Endodermal cell (in vitro differentiated cells): ENCODE data around the gene DQX1. TPM values are rescaled to one million over a fixed set of nuclear protein-coding genes. Genes with fewer than 3 reads are reported as not detected.

Experiments
- DNase-seq: peaks from one replicate; pipeline ENCODE4 v3.0.0-alpha.2; 2017
- H3K27ac ChIP-seq: 2 replicates; pipeline ENCODE4 v1.5.1; 2013; ENCODE audit warnings: mild to moderate bottlenecking, low read depth, low read length, moderate library complexity
- H3K27me3 ChIP-seq: 2 replicates; pipeline ENCODE4 v1.6.1; 2013; ENCODE audit warnings: mild to moderate bottlenecking, low read length, moderate library complexity; ENCODE audit not compliant: insufficient read depth, control insufficient read depth, poor library complexity, severe bottlenecking
- H3K36me3 ChIP-seq: 2 replicates; pipeline ENCODE4 v1.7.0; 2013; ENCODE audit warnings: mild to moderate bottlenecking, low read length, moderate library complexity; ENCODE audit not compliant: control insufficient read depth, insufficient read depth
- H3K4me1 ChIP-seq: one replicate; pipeline ENCODE4 v1.7.0; 2013; ENCODE audit warnings: low read length; ENCODE audit not compliant: control insufficient read depth, insufficient read depth
- H3K4me3 ChIP-seq: 2 replicates; pipeline ENCODE4 v1.5.1; 2013; ENCODE audit warnings: mild to moderate bottlenecking, low read length, moderate library complexity
- H3K9ac ChIP-seq: 2 replicates; pipeline ENCODE4 v1.6.1; 2013; ENCODE audit warnings: mild to moderate bottlenecking, low read length, moderate library complexity; ENCODE audit not compliant: poor library complexity, severe bottlenecking; ENCODE audit errors: extremely low read depth
- H3K9me3 ChIP-seq: 2 replicates; pipeline ENCODE4 v1.6.1; 2013; ENCODE audit warnings: mild to moderate bottlenecking, low read length, moderate library complexity; ENCODE audit not compliant: control insufficient read depth
- H3K27ac Mint-ChIP-seq: 2 replicates; pipeline ENCODE4 v1.8.0; 2020; ENCODE audit warnings: mixed read lengths
- H3K27me3 Mint-ChIP-seq: 2 replicates; pipeline ENCODE4 v1.8.0; 2021; ENCODE audit warnings: mild to moderate bottlenecking, mixed read lengths; ENCODE audit not compliant: insufficient read depth
- H3K36me3 Mint-ChIP-seq: 2 replicates; pipeline ENCODE4 v1.8.0; 2020; ENCODE audit warnings: low read depth, mixed read lengths
- H3K4me1 Mint-ChIP-seq: 2 replicates; pipeline ENCODE4 v1.8.0; 2020; ENCODE audit warnings: mixed read lengths
- H3K4me3 Mint-ChIP-seq: 2 replicates; pipeline ENCODE4 v1.8.0; 2020; ENCODE audit warnings: mild to moderate bottlenecking, moderate library complexity, mixed read lengths
- H3K9me3 Mint-ChIP-seq: 2 replicates; pipeline ENCODE4 v1.8.0; 2020; ENCODE audit warnings: mild to moderate bottlenecking, mixed read lengths
- CTCF ChIP-seq: fragments of 200-600 bp; sonication (generic); conservative IDR thresholded peaks from 2 replicates; pipeline ENCODE4 v1.5.0; 2021; ENCODE audit warnings: antibody characterized with exemption, mild to moderate bottlenecking
- WGBS, 2 experiments: methylation state at CpG; one replicate each; pipeline versions ENCODE4 v1.1.5 to v1.1.7; 2013; ENCODE audit warnings: missing lambda C conversion rate in 2 of 2, mixed read lengths in 1 of 2; ENCODE audit not compliant: insufficient coverage in 1 of 2, insufficient read length in 1 of 2; 5-methylcytosine and 5-hydroxymethylcytosine counted together
- total RNA-seq, 2 donors: library from RNA; stranded (reverse); fragmentation: NEBNext Ultra II Directional in 1 of 2; extraction: Animal tissue kit (Norgen Biotek cat#: 25700) in 1 of 2; gene quantifications; 2 replicates in 1 of 2; 3 replicates in 1 of 2; pipeline ENCODE4 v1.2.1, GENCODE V29; 2021

DQX1 gene
- total RNA-seq, 2 donors from 2014 or later = 0.93 to 1.1 TPM

DNA sequence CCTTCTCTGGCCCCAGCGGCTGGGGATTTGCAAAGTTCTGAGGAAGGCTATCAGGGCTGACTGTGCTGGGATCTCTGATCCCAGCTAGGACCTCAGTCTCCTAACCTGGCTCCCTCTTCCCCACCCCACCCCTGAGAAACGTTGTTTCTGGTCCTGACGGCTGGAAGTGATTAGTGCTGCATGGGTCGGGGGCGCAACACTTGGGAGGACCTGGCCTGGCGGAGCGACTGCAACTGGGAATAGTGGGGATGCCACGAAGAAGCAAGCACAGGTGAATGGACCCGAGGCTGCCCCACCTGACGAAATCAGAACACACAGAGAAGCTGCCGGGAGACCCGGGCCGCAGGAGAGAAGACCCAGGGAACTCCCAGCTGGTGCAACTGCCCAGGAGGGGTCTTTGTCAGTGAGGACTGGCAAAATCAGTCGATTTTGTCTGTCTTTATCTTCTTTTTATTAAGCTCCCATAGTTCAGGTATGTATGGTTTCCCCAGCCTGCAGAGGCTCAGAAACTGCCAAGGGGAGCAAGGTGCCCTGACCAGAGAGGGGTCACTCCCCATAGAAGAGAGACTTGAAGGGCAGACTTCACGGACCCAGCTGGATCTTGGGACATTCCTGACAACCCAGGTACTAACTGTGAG is 26.0 kb downstream of the DQX1 start:
- peak; percentile 50 for DNase-seq
- peaks cover 96% of the 10 kb centered on the region for H3K27me3 ChIP-seq

GRCh38 chr2:74499267-74499939 is 26.6 kb downstream of the DQX1 start, which contains the start of gene LBX2:
Gene LBX2 (minus strand): TSS chr2:74499603. CDS start chr2:74499537, 66 bp downstream.
- WGBS, 2 experiments = 0 to 3% methylated on average over 24 to 65 of the region's 65 CpGs
- H3K9me3 Mint-ChIP-seq = no peaks in the 10 kb centered on the region
- H3K4me1 Mint-ChIP-seq = peaks cover 32% of the 10 kb centered on the region
- Histone ChIP-seq H3K36me3 (peaks cover under 1% of the 10 kb centered on the region), H3K27ac (no peak within 1 kb of the TSS), H3K4me3 (peak within 1 kb of the TSS; percentile 75), H3K27me3 (peaks cover 89% of the 10 kb centered on the region), H3K9me3 (no peaks in the 10 kb centered on the region), H3K9ac (peak within 1 kb of the TSS; percentile 12), H3K4me1 (no peaks in the 10 kb centered on the region)
- peak within 1 kb of the TSS; percentile 51 for H3K4me3 Mint-ChIP-seq
- DNase-seq = peak; percentile 84
- peaks cover 95% of the 10 kb centered on the region for H3K27me3 Mint-ChIP-seq
- H3K27ac Mint-ChIP-seq = no peak within 1 kb of the TSS
- H3K36me3 Mint-ChIP-seq = peaks cover 3% of the 10 kb centered on the region
- no peak for TF ChIP-seq CTCF

More for the DNA sequence above, 26.0 kb downstream of the DQX1 start:
- WGBS, 2 experiments = 37 to 43% methylated on average over 12 to 15 of the region's 15 CpGs
- Mint-ChIP-seq H3K9me3 (no peaks in the 10 kb centered on the region), H3K36me3 (peaks cover 9% of the 10 kb centered on the region), H3K27ac (no peak overlapping the region), H3K4me1 (peaks cover 32% of the 10 kb centered on the region), H3K4me3 (peak overlapping the region; percentile 51), H3K27me3 (peaks cover 100% of the 10 kb centered on the region)
- H3K27ac ChIP-seq = no peak overlapping the region
- TF ChIP-seq CTCF = no peak
- H3K36me3 ChIP-seq = peaks cover under 1% of the 10 kb centered on the region
- H3K9ac ChIP-seq = no peak overlapping the region
- no peaks in the 10 kb centered on the region for H3K9me3 ChIP-seq
- peak overlapping the region; percentile 75 for H3K4me3 ChIP-seq
- no peaks in the 10 kb centered on the region for H3K4me1 ChIP-seq

GRCh38 chr2:74498500-74499266 is 27.3 kb downstream of the DQX1 start:
- no peaks in the 10 kb centered on the region for H3K9me3 ChIP-seq
- peaks cover 7% of the 10 kb centered on the region for H3K36me3 ChIP-seq
- no peak for TF ChIP-seq CTCF
- Mint-ChIP-seq H3K27ac (no peak overlapping the region), H3K36me3 (peaks cover 8% of the 10 kb centered on the region), H3K4me3 (peak overlapping the region; percentile 51), H3K9me3 (no peaks in the 10 kb centered on the region), H3K4me1 (peaks cover 26% of the 10 kb centered on the region), H3K27me3 (peaks cover 88% of the 10 kb centered on the region)
- 2 to 3% methylated on average over 33 to 41 of the region's 41 CpGs for WGBS, 2 experiments
- no peaks in the 10 kb centered on the region for H3K4me1 ChIP-seq
- DNase-seq = no peak
- no peak overlapping the region for H3K27ac ChIP-seq
- peaks cover 82% of the 10 kb centered on the region for H3K27me3 ChIP-seq
- peak overlapping the region; percentile 12 for H3K9ac ChIP-seq
- H3K4me3 ChIP-seq = peak overlapping the region; percentile 75
